Measurements from ENCODE around the gene CTNND1. TPM values are rescaled to one million over a fixed set of nuclear protein-coding genes. Genes with fewer than 3 reads are reported as not detected.
A peak's percentile ranks its signal among the peaks of the same experiment; 100 is the strongest.

CTNND1 gene
- total RNA-seq, 4 donors from 2014 or later = 230 to 308 (median 271) TPM

DNA sequence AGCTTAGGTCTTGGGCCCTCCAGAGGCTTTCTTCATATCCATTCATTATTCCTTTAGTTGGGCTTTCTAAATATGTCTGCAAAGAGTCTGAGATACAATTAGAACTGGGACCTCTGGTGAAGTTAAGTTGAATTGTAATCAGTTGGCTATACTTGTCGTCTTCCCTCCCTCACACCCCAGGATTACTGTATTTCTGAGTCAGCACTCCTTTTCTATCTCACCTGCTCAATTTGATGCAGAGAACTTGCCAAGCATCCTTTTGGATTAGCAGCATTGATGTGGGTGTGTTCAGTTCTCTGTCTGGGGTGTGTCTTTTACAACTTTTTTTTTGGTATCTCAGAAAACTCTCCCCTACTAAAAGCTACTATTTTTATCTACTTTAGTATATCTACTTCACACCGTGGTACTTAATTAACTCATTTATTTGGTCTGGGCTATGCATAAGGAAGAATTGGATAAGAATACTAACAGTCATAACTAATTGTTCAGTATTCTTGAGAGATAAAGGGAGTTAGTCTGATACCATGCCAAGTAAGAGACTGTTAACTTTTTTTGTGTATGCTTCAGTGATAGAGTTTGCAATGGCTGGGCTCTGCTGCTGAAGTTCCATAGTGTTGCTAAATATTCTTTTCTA lies 15.1 kb downstream of the CTNND1 start:
- Histone ChIP-seq H3K9me3 (no peaks in the 10 kb centered on the region), H3K27ac (peak overlapping the region; percentile 82 to 92 (median 90)), H3K36me3 (peaks cover 0 to 20% (median 0%) of the 10 kb centered on the region in 3 donors), H3K27me3 (no peaks in the 10 kb centered on the region), H3K4me1 (peaks cover 43 to 100% (median 99%) of the 10 kb centered on the region in 3 donors), H3K4me3 (peak overlapping the region in 2 of 4 donors; percentile 0 to 31)
- WGBS, 2 donors = 21 to 24% methylated on average over 2 of the region's 2 CpGs
- intact Hi-C loops (cut with DNase I) = no loop called here
- DNase-seq = no peak
- no peak for TF ChIP-seq POLR2A (IDR thresholded peaks at IDR 0.05)
- TF ChIP-seq, protein P1, sequence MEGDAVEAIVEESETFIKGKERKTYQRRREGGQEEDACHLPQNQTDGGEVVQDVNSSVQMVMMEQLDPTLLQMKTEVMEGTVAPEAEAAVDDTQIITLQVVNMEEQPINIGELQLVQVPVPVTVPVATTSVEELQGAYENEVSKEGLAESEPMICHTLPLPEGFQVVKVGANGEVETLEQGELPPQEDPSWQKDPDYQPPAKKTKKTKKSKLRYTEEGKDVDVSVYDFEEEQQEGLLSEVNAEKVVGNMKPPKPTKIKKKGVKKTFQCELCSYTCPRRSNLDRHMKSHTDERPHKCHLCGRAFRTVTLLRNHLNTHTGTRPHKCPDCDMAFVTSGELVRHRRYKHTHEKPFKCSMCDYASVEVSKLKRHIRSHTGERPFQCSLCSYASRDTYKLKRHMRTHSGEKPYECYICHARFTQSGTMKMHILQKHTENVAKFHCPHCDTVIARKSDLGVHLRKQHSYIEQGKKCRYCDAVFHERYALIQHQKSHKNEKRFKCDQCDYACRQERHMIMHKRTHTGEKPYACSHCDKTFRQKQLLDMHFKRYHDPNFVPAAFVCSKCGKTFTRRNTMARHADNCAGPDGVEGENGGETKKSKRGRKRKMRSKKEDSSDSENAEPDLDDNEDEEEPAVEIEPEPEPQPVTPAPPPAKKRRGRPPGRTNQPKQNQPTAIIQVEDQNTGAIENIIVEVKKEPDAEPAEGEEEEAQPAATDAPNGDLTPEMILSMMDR (IDR thresholded peaks at IDR 0.05) = no peak

GRCh38 chr11:57777969-57778317 lies 16.3 kb downstream of the CTNND1 start:
- Histone ChIP-seq H3K27ac (peak overlapping the region; percentile 82 to 92 (median 90)), H3K27me3 (no peaks in the 10 kb centered on the region), H3K4me3 (peak overlapping the region in 3 of 4 donors; percentile 15 to 50 (median 18)), H3K4me1 (peaks cover 43 to 100% (median 100%) of the 10 kb centered on the region in 3 donors), H3K36me3 (peaks cover 0 to 18% (median 0%) of the 10 kb centered on the region in 3 donors), H3K9me3 (no peaks in the 10 kb centered on the region)
- TF ChIP-seq, protein P1 (IDR thresholded peaks at IDR 0.05) = no peak
- TF ChIP-seq POLR2A (IDR thresholded peaks at IDR 0.05) = no peak
- DNase-seq = no peak
- intact Hi-C loops (cut with DNase I) = no loop called here
- 7 to 33% methylated on average over 3 of the region's 3 CpGs for whole genome bisulfite sequencing, 2 donors

GRCh38 chr11:57778318-57779037 lies 16.9 kb downstream of the CTNND1 start:
- Histone ChIP-seq H3K4me3 (peak overlapping the region in 3 of 4 donors; percentile 15 to 50 (median 18)), H3K4me1 (peaks cover 40 to 100% (median 98%) of the 10 kb centered on the region in 3 donors)

DNA sequence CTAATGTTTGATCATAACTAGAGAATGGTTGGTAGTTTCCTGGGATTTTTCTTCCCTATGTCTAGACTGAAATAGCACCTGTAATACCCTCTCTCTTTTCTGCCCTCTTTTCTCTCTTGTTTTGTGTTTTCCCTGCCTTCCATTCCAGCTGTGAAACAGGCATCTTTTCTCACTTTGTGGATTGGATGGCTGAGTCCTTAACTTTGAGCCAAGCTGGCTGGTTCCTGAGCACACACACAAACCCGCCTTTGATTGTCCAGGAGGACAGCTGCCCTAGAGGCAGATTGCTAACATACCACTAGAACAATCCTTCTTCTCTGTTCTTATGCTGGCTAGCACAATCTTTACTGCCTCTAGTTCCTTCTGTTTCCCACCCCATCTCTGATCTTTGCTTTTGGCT lies 17.7 kb downstream of the CTNND1 start:
- DNase-seq = no peak
- no peaks in the 10 kb centered on the region for H3K27me3 ChIP-seq
- intact Hi-C loops (cut with DNase I) = no loop called here
- no peaks in the 10 kb centered on the region for H3K9me3 ChIP-seq
- WGBS, 2 donors = 15 to 38% methylated on average over 1 of the region's 1 CpG
- no peak for TF ChIP-seq POLR2A (IDR thresholded peaks at IDR 0.05)
- TF ChIP-seq, protein P1 (IDR thresholded peaks at IDR 0.05) = peak in 1 of 6 experiments; percentile 9
- peak overlapping the region; percentile 82 to 92 (median 90) for H3K27ac ChIP-seq
- peaks cover 0 to 12% (median 0%) of the 10 kb centered on the region in 3 donors for H3K36me3 ChIP-seq
- H3K4me3 ChIP-seq = peak overlapping the region in 2 of 4 donors; percentile 8 to 18
- H3K4me1 ChIP-seq = peaks cover 47 to 100% (median 98%) of the 10 kb centered on the region in 3 donors

More at GRCh38 chr11:57778318-57779037, 16.9 kb downstream of the CTNND1 start:
- TF ChIP-seq, protein P1 (IDR thresholded peaks at IDR 0.05) = no peak
- no peak for TF ChIP-seq POLR2A (IDR thresholded peaks at IDR 0.05)
- Histone ChIP-seq H3K27ac (peak overlapping the region; percentile 82 to 92 (median 90)), H3K36me3 (peaks cover 0 to 18% (median 0%) of the 10 kb centered on the region in 3 donors), H3K27me3 (no peaks in the 10 kb centered on the region), H3K9me3 (no peaks in the 10 kb centered on the region)
- no peak for DNase-seq
- intact Hi-C loops (cut with DNase I) = no loop called here
- WGBS, 2 donors = 20 to 22% methylated on average over 5 to 6 of the region's 6 CpGs

- 13 to 32% methylated on average over 1 to 3 of the region's 3 CpGs for WGBS, 2 donors
- Histone ChIP-seq H3K9me3 (no peaks in the 10 kb centered on the region), H3K27ac (peak overlapping the region; percentile 53 to 92 (median 86)), H3K36me3 (peaks cover 0 to 16% (median 0%) of the 10 kb centered on the region in 3 donors), H3K27me3 (no peaks in the 10 kb centered on the region), H3K4me3 (no peak overlapping the region), H3K4me1 (peaks cover 44 to 100% (median 91%) of the 10 kb centered on the region in 3 donors)
- intact Hi-C loops (cut with DNase I) = no loop called here
- TF ChIP-seq, protein P1 (IDR thresholded peaks at IDR 0.05) = peak in 1 of 6 experiments; percentile 6
- no peak for TF ChIP-seq POLR2A (IDR thresholded peaks at IDR 0.05)
- no peak for DNase-seq
Observed at GRCh38 chr11:57781529-57781943, 19.9 kb downstream of the CTNND1 start.
